ENCODE data around the gene DCST1. TPM values are rescaled to one million over a fixed set of nuclear protein-coding genes. Genes with fewer than 3 reads are reported as not detected.

The DCST1 gene
- total and polyA plus RNA-seq, 2 of the 13 experiments (the other 11 are each of a cell fraction or from before 2014, with no cell fraction given), result 0.04 TPM; not detected in 1

DNA sequence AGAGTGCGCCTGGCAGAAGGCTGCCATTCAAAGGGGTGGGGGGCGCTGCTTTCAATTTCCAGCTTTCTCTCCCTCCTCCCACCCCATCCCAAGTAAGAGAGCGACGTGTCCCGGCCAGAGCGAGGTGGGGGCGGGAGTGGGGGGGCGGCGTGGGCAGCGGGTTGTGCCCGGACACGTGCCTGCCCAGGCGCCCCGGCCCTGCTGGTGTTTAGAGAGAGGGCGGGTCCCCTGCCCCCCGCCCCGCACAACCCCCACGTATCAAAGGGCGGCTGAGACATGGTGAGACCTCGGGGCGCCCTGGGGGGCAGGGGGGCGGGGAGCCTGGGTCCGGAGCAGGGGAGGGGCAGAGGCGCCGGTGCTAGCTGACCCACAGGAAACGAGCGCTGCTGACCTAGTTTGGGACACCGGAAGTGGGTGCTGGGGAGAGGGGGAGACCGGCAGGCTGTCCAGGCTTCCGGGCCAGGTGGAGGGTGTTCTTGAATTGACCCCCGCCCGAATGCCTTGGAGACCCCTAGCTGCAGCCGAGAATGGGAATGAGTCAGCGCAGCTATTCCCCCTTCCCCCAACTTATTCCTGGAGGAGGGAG is 29.8 kb upstream of the DCST1 start (continued):
- TF ChIP-seq, protein P1, sequence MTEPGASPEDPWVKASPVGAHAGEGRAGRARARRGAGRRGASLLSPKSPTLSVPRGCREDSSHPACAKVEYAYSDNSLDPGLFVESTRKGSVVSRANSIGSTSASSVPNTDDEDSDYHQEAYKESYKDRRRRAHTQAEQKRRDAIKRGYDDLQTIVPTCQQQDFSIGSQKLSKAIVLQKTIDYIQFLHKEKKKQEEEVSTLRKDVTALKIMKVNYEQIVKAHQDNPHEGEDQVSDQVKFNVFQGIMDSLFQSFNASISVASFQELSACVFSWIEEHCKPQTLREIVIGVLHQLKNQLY (CRISPR knock-in tag; IDR thresholded peaks at IDR 0.05), result peak; percentile 55; the same call in 1 of the 2 replicates
- TF ChIP-seq, protein P2, sequence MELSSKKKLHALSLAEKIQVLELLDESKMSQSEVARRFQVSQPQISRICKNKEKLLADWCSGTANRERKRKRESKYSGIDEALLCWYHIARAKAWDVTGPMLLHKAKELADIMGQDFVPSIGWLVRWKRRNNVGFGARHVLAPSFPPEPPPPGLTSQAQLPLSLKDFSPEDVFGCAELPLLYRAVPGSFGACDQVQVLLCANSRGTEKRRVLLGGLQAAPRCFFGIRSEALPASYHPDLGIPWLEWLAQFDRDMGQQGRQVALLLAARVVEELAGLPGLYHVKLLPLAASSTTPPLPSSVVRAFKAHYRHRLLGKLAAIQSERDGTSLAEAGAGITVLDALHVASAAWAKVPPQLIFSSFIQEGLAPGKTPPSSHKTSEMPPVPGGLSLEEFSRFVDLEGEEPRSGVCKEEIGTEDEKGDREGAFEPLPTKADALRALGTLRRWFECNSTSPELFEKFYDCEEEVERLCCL (CRISPR knock-in tag; IDR thresholded peaks at IDR 0.05; ENCODE audit: borderline replicate concordance), result 0 out of 2 replicates have a peak, but pooled peaks have one; percentile 21
- TF ChIP-seq, protein P3, sequence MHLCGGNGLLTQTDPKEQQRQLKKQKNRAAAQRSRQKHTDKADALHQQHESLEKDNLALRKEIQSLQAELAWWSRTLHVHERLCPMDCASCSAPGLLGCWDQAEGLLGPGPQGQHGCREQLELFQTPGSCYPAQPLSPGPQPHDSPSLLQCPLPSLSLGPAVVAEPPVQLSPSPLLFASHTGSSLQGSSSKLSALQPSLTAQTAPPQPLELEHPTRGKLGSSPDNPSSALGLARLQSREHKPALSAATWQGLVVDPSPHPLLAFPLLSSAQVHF (CRISPR knock-in tag; IDR thresholded peaks at IDR 0.05), result no peak
- TF ChIP-seq HDAC2 (CRISPR knock-in tag; IDR thresholded peaks at IDR 0.05), result peak; percentile 17; the same call in 1 of the 2 replicates
- TF ChIP-seq SAP130 (CRISPR knock-in tag; IDR thresholded peaks at IDR 0.05; ENCODE audit: low read depth), result peak; percentile 51; the same call in 1 of the 2 replicates
- TF ChIP-seq ZNF780A (CRISPR knock-in tag; IDR thresholded peaks at IDR 0.05), result 0 out of 2 replicates have a peak, but pooled peaks have one; percentile 45
- TF ChIP-seq ZNF552 (CRISPR knock-in tag; IDR thresholded peaks at IDR 0.05; ENCODE audit: borderline replicate concordance), result no peak
- peak; percentile 48; the same call in 1 of the 2 replicates for TF ChIP-seq TBX2 (CRISPR knock-in tag; IDR thresholded peaks at IDR 0.05; ENCODE audit: borderline replicate concordance)
- TF ChIP-seq, protein P4, sequence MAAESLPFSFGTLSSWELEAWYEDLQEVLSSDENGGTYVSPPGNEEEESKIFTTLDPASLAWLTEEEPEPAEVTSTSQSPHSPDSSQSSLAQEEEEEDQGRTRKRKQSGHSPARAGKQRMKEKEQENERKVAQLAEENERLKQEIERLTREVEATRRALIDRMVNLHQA (CRISPR knock-in tag; IDR thresholded peaks at IDR 0.05), result no peak
- no peak for TF ChIP-seq SMARCE1 (IDR thresholded peaks at IDR 0.05; ENCODE audit: borderline replicate concordance)
- TF ChIP-seq, protein P5, sequence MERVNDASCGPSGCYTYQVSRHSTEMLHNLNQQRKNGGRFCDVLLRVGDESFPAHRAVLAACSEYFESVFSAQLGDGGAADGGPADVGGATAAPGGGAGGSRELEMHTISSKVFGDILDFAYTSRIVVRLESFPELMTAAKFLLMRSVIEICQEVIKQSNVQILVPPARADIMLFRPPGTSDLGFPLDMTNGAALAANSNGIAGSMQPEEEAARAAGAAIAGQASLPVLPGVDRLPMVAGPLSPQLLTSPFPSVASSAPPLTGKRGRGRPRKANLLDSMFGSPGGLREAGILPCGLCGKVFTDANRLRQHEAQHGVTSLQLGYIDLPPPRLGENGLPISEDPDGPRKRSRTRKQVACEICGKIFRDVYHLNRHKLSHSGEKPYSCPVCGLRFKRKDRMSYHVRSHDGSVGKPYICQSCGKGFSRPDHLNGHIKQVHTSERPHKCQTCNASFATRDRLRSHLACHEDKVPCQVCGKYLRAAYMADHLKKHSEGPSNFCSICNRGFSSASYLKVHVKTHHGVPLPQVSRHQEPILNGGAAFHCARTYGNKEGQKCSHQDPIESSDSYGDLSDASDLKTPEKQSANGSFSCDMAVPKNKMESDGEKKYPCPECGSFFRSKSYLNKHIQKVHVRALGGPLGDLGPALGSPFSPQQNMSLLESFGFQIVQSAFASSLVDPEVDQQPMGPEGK (CRISPR knock-in tag; IDR thresholded peaks at IDR 0.05), result peak; percentile 99
- TF ChIP-seq FOXJ3 (CRISPR knock-in tag; IDR thresholded peaks at IDR 0.05; ENCODE audit: borderline replicate concordance), result no peak
- TF ChIP-seq ZNF660 (CRISPR knock-in tag; IDR thresholded peaks at IDR 0.05; ENCODE audit: borderline replicate concordance, low read depth), result no peak
- TF ChIP-seq TGIF2 (CRISPR knock-in tag; IDR thresholded peaks at IDR 0.05), result 0 out of 2 replicates have a peak, but pooled peaks have one; percentile 18
- TF ChIP-seq, protein P6, sequence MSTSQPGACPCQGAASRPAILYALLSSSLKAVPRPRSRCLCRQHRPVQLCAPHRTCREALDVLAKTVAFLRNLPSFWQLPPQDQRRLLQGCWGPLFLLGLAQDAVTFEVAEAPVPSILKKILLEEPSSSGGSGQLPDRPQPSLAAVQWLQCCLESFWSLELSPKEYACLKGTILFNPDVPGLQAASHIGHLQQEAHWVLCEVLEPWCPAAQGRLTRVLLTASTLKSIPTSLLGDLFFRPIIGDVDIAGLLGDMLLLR (CRISPR knock-in tag; IDR thresholded peaks at IDR 0.05), result no peak
- TF ChIP-seq SETDB1 (CRISPR knock-in tag; IDR thresholded peaks at IDR 0.05; ENCODE audit: borderline replicate concordance), result no peak
- no peak for TF ChIP-seq ASH2L (IDR thresholded peaks at IDR 0.05; ENCODE audit: insufficient read length, low read depth, low read length)
- peak; percentile 49; the same call in 1 of the 2 replicates for TF ChIP-seq ESRRA (CRISPR knock-in tag; IDR thresholded peaks at IDR 0.05; ENCODE audit: low read depth)
- TF ChIP-seq GTF3A (CRISPR knock-in tag; conservative IDR thresholded peaks at IDR 0.05), result no peak
- no peak for TF ChIP-seq ZFAT (CRISPR knock-in tag; conservative IDR thresholded peaks at IDR 0.05)
- TF ChIP-seq ZNF12 (CRISPR knock-in tag; IDR thresholded peaks at IDR 0.05), result no peak
- TF ChIP-seq MAFK (conservative IDR thresholded peaks at IDR 0.05 in 1 of 2, IDR thresholded peaks at IDR 0.05 in 1 of 2; ENCODE audit: low read length in 2 of 2), result no peak
- peak; percentile 17 for TF ChIP-seq HNRNPK (IDR thresholded peaks at IDR 0.05; ENCODE audit: low read depth, low read length, poor library complexity, severe bottlenecking)
- TF ChIP-seq RBFOX2 (IDR thresholded peaks at IDR 0.05; ENCODE audit: low read depth, low read length), result 0 out of 2 replicates have a peak, but pooled peaks have one; percentile 29
- no peak for TF ChIP-seq ZNF101 (CRISPR knock-in tag; IDR thresholded peaks at IDR 0.05; ENCODE audit: borderline replicate concordance, low read depth)
